H1 (cell line): ENCODE data around the gene HIGD2A.

ENCODE experiments used
- BCL11A ChIP-seq, 2 experiments: IDR thresholded peaks; one replicate each; pipeline ENCODE4 v1.6.1; 2011; ENCODE audit warnings: low read depth in 2 of 2, low read length in 2 of 2, mild to moderate bottlenecking in 2 of 2
- CTCF ChIP-seq, 3 experiments: IDR thresholded peaks; 1 replicate in 2 of 3; 2 replicates in 1 of 3; pipeline versions ENCODE4 v1.5.1 to v1.6.1; 2011; ENCODE audit warnings: low read length in 3 of 3, mild to moderate bottlenecking in 3 of 3, inconsistent platforms in 2 of 3, low read depth in 1 of 3, moderate library complexity in 1 of 3; ENCODE audit not compliant: insufficient read depth in 1 of 3; ENCODE audit errors: control extremely low read depth in 1 of 3
- EZH2 ChIP-seq: fragments of 200-600 bp; sonication (generic); IDR thresholded peaks from 2 replicates; pipeline ENCODE4 v1.7.1; 2012; ENCODE audit warnings: low read depth, mild to moderate bottlenecking, moderate library complexity, low read length, inconsistent platforms; ENCODE audit not compliant: severe bottlenecking
- MAX ChIP-seq: IDR thresholded peaks from 2 replicates; pipeline ENCODE4 v1.6.1; 2012; ENCODE audit warnings: inconsistent platforms
- PHF8 ChIP-seq: fragments of 200-600 bp; sonication (generic); conservative IDR thresholded peaks from 2 replicates; pipeline ENCODE4 v1.7.1; 2012; ENCODE audit warnings: low read depth, mild to moderate bottlenecking, inconsistent platforms, low read length, moderate library complexity
- POLR2A ChIP-seq, 2 experiments: IDR thresholded peaks; 1 replicate in 1 of 2; 2 replicates in 1 of 2; pipeline ENCODE4 v1.6.1; 2011; ENCODE audit warnings: low read depth in 2 of 2, low read length in 2 of 2, mild to moderate bottlenecking in 2 of 2; ENCODE audit errors: control extremely low read depth in 1 of 2
- POLR2AphosphoS5 ChIP-seq: IDR thresholded peaks from 2 replicates; pipeline ENCODE4 v1.6.1; 2011; ENCODE audit warnings: low read depth, low read length
- RAD21 ChIP-seq, 2 experiments: IDR thresholded peaks in 1 of 2; conservative IDR thresholded peaks in 1 of 2; 2 replicates each; pipeline ENCODE4 v1.6.1; 2011; ENCODE audit warnings: low read depth in 2 of 2, low read length in 2 of 2, improper control_type of control experiment in 1 of 2, inconsistent platforms in 1 of 2, mild to moderate bottlenecking in 1 of 2, moderate library complexity in 1 of 2
- SP2 ChIP-seq: IDR thresholded peaks from 2 replicates; pipeline ENCODE4 v1.6.1; 2012; ENCODE audit warnings: mild to moderate bottlenecking, low read length, inconsistent platforms

- TF ChIP-seq POLR2A (IDR thresholded peaks at IDR 0.05; ENCODE audit: control extremely low read depth in 1 of 2, low read depth in 2 of 2, low read length in 2 of 2) (no peak), BCL11A (IDR thresholded peaks at IDR 0.05; ENCODE audit: low read depth in 2 of 2, low read length in 2 of 2) (no peak), RAD21 (IDR thresholded peaks at IDR 0.05 in 1 of 2, conservative IDR thresholded peaks at IDR 0.05 in 1 of 2; ENCODE audit: low read depth in 2 of 2, low read length in 2 of 2) (no peak), CTCF (IDR thresholded peaks at IDR 0.05; ENCODE audit: control extremely low read depth in 1 of 3, insufficient read depth in 1 of 3, low read depth in 1 of 3, low read length in 3 of 3) (no peak), MAX (no peak), SP2 (no peak), POLR2AphosphoS5 (no peak), EZH2 (no peak), PHF8 (no peak)
Measured at GRCh38 chr5:176379881-176380280, 8.7 kb upstream of the HIGD2A start.
